DMS153 treated with DMSO at 0.1 percent for 48 hours (cell line): Measurements from ENCODE around the gene HBS1L.

Experiments used
- DNase-seq: peaks from one replicate; lab custom pipeline; 2025; ENCODE audit not compliant: unreplicated experiment; lab: John Stamatoyannopoulos, UW

Gene HBS1L

DNA sequence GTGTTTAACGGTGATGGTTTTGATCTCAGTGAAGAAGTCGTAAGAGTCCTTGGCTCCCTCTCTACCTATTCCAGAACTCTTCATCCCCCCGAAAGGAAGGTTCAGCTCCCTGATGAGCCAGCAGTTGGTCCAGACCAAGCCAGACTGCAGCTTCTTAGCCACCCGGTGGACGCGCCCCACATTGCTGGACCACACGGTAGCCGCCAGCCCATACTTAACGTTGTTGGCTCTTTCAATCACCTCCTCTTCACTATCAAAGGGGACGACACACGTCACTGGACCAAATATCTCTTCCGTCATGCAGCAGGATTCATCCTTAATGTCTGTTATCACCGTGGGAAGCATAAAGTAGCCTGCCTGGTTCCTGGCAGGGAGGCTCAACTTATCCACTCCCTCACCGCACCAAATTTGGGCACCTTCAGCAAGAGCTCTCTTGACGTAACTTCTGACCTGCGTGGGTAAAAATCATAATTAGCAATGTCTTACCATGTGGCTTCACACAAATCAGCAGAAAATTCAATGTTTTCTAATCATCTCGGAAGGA, 136.1 kb downstream of the HBS1L start:
- no peak for DNase-seq

DNA sequence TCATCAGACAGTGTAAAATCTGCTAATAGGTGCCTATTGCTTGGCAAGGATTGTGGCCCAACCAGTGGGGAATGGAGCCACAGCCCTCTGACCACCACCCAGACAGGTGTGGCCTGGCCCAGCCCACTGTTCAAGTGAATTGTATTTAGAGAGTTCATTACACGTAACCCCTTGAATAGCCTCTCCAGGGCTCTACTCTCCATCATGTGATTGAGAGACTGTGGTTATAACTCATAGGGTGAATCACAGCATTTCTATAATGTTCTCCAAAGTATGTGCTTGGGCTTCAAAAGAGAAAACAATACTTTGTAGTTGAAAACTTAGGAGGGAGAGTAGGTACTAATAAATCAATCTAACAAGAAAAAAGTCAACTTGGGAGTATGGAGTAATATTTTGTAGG, 143.1 kb downstream of the HBS1L start:
- DNase-seq = no peak

DNA sequence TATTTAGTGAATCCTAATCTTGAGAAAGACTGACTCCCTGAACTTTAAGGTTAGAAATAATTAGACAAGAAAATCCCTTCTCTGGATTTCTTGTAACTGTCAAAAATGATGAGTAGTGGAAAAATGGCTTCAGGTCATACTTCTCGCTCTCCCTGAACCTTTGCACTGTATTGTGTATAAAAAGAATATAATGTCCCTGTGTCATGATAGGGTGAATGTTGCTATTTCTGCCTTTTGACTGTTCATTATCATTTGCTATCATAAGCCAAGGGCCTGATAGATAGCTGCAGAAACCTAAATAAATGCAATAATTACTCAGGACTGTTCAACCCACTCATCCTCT, 144.1 kb downstream of the HBS1L start:
- DNase-seq = no peak
